Neural cell (in vitro differentiated cells): ENCODE data around the gene USP36. TPM values are rescaled to one million over a fixed set of nuclear protein-coding genes. Genes with fewer than 3 reads are reported as not detected.

Experiments
- H2AFZ ChIP-seq: fragments of 200-600, 300-800 bp; sonication (generic), shearing (Covaris generic); 2 replicates; pipeline ENCODE4 v1.6.0; 2014; ENCODE audit warnings: low read depth, mild to moderate bottlenecking, antibody characterized with exemption, low read length, moderate library complexity
- H3F3A ChIP-seq: fragments of 200-600 bp; shearing (Covaris generic); 2 replicates; pipeline ENCODE4 v1.6.1; 2016; ENCODE audit warnings: mild to moderate bottlenecking, moderate library complexity, mixed read lengths, antibody characterized with exemption, low read length; ENCODE audit not compliant: insufficient read depth, poor library complexity, severe bottlenecking
- H3K27ac ChIP-seq: fragments of 200-600, 300-800 bp; sonication (generic), shearing (Covaris generic); 2 replicates; pipeline ENCODE4 v1.5.1; 2014; ENCODE audit warnings: mild to moderate bottlenecking, low read length, moderate library complexity
- H3K27me3 ChIP-seq: fragments of 300-800, 200-600 bp; sonication (generic), shearing (Covaris generic); 2 replicates; pipeline ENCODE4 v1.6.0; 2014; ENCODE audit warnings: mild to moderate bottlenecking, low read depth, low read length, moderate library complexity; ENCODE audit not compliant: insufficient read depth
- H3K36me3 ChIP-seq: fragments of 300-800, 200-600 bp; sonication (generic), shearing (Covaris generic); 2 replicates; pipeline ENCODE4 v1.5.1; 2014; ENCODE audit warnings: mild to moderate bottlenecking, antibody characterized with exemption, low read length, moderate library complexity; ENCODE audit not compliant: insufficient read depth
- H3K4me2 ChIP-seq: fragments of 300-800, 200-600 bp; sonication (generic), shearing (Covaris generic); 2 replicates; pipeline ENCODE4 v1.6.0; 2014; ENCODE audit warnings: mild to moderate bottlenecking, low read length
- H3K4me3 ChIP-seq: fragments of 300-800, 200-600 bp; sonication (generic), shearing (Covaris generic); 2 replicates; pipeline ENCODE4 v1.5.1; 2014; ENCODE audit warnings: mild to moderate bottlenecking, low read length, moderate library complexity
- H3K79me2 ChIP-seq: fragments of 200-600 bp; shearing (Covaris generic); replicated peaks from 2 replicates; pipeline ENCODE4 v1.6.0; 2014; ENCODE audit warnings: mild to moderate bottlenecking, low read length, moderate library complexity; ENCODE audit not compliant: insufficient read depth
- H3K9ac ChIP-seq: fragments of 300-800, 200-600 bp; sonication (generic), shearing (Covaris generic); 2 replicates; pipeline ENCODE4 v1.6.1; 2016; ENCODE audit warnings: mild to moderate bottlenecking, low read length, mixed read lengths
- H3K9me2 ChIP-seq: fragments of 200-600 bp; shearing (Covaris generic); 2 replicates; pipeline ENCODE4 v1.6.1; 2016; ENCODE audit warnings: mild to moderate bottlenecking, low read length, mixed read lengths; ENCODE audit not compliant: insufficient read depth
- H3K9me3 ChIP-seq: fragments of 200-600, 300-800 bp; sonication (generic), shearing (Covaris generic); 2 replicates; pipeline ENCODE4 v1.6.1; 2016; ENCODE audit warnings: mild to moderate bottlenecking, mixed run types, low read length, moderate library complexity, mixed read lengths
- H4K20me1 ChIP-seq: fragments of 200-600 bp; shearing (Covaris generic); 2 replicates; pipeline ENCODE4 v1.6.1; 2016; ENCODE audit warnings: mild to moderate bottlenecking, mixed run types; ENCODE audit not compliant: insufficient read depth
- EP300 ChIP-seq: fragments of 450-650 bp; conservative IDR thresholded peaks from 2 replicates; pipeline ENCODE4 v1.6.1; 2014; ENCODE audit warnings: antibody characterized with exemption, mild to moderate bottlenecking, moderate library complexity; ENCODE audit not compliant: poor library complexity, severe bottlenecking
- EZH2 ChIP-seq: fragments of 200-600, 300-800 bp; shearing (Covaris generic), sonication (generic); IDR thresholded peaks from 2 replicates; pipeline ENCODE4 v1.6.1; 2014; ENCODE audit warnings: antibody characterized with exemption, low read length, borderline replicate concordance, mild to moderate bottlenecking; ENCODE audit not compliant: insufficient read depth, poor library complexity, severe bottlenecking
- MXI1 ChIP-seq: fragments of 450-650 bp; conservative IDR thresholded peaks from 2 replicates; pipeline ENCODE4 v1.6.1; 2014; ENCODE audit warnings: antibody characterized with exemption, mild to moderate bottlenecking; ENCODE audit not compliant: poor library complexity, severe bottlenecking
- POLR2AphosphoS5 ChIP-seq: IDR thresholded peaks from 2 replicates; pipeline ENCODE4 v1.6.1; 2012
- RAD21 ChIP-seq: fragments of 450-650 bp; conservative IDR thresholded peaks from 2 replicates; pipeline ENCODE4 v1.6.1; 2014; ENCODE audit warnings: antibody characterized with exemption, mild to moderate bottlenecking, moderate library complexity
- SMC3 ChIP-seq: fragments of 450-650 bp; conservative IDR thresholded peaks from 2 replicates; pipeline ENCODE4 v1.6.1; 2014; ENCODE audit warnings: antibody characterized with exemption, mild to moderate bottlenecking, moderate library complexity; ENCODE audit not compliant: poor library complexity
- TAF1 ChIP-seq: IDR thresholded peaks from 2 replicates; pipeline ENCODE4 v1.6.1; 2012; ENCODE audit warnings: low read depth
- polyA plus RNA-seq: library from polyadenylated mRNA; depleted of rRNA; stranded (reverse); fragments of >200 nt; gene quantifications from 2 replicates; pipeline ENCODE4 v1.2.3, GENCODE V29; 2014
- TF ChIP-seq, protein P1 (sequence below): fragments of 450-650 bp; IDR thresholded peaks from 2 replicates; pipeline ENCODE4 v1.5.1; 2014; ENCODE audit warnings: antibody characterized with exemption, mild to moderate bottlenecking, moderate library complexity; ENCODE audit not compliant: poor library complexity, severe bottlenecking
- TF ChIP-seq, protein P2 (sequence below): IDR thresholded peaks from 2 replicates; pipeline ENCODE4 v1.6.1; 2012; ENCODE audit warnings: borderline replicate concordance

USP36 gene
- polyA plus RNA-seq, 1 donor from 2014 or later, result 14.4 TPM

DNA sequence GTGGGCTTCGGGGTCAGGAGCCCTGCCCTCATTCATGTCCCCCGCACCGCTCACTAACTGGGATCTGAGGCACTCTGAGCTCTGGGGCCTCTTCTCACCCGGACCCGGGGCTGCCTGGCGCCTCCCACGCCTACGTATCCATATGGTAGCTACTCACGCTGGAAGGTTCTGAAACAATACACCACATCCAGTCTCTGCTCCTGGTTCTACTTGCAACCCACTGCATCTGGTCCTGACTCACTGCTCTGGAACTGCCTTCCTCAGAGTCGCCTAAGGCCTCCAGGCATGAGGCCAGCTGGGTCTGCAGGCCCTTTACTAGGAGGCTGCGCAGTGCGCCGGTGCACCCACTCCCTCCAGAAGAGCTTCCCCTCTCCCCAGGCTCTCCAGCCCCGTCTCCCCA lies 18.1 kb downstream of the USP36 start:
- Histone ChIP-seq H4K20me1 (no peaks in the 10 kb centered on the region), H3K36me3 (no peaks in the 10 kb centered on the region), H3K4me3 (no peak overlapping the region), H3K79me2 (no peaks in the 10 kb centered on the region), H3K9me3 (no peaks in the 10 kb centered on the region), H2AFZ (no peak overlapping the region), H3K27me3 (no peaks in the 10 kb centered on the region), H3K9me2 (no peaks in the 10 kb centered on the region), H3F3A (no peaks in the 10 kb centered on the region), H3K27ac (no peak overlapping the region), H3K4me2 (no peak overlapping the region), H3K9ac (no peak overlapping the region)
- no peak for TF ChIP-seq SMC3
- no peak for TF ChIP-seq RAD21
- TF ChIP-seq, protein P1, sequence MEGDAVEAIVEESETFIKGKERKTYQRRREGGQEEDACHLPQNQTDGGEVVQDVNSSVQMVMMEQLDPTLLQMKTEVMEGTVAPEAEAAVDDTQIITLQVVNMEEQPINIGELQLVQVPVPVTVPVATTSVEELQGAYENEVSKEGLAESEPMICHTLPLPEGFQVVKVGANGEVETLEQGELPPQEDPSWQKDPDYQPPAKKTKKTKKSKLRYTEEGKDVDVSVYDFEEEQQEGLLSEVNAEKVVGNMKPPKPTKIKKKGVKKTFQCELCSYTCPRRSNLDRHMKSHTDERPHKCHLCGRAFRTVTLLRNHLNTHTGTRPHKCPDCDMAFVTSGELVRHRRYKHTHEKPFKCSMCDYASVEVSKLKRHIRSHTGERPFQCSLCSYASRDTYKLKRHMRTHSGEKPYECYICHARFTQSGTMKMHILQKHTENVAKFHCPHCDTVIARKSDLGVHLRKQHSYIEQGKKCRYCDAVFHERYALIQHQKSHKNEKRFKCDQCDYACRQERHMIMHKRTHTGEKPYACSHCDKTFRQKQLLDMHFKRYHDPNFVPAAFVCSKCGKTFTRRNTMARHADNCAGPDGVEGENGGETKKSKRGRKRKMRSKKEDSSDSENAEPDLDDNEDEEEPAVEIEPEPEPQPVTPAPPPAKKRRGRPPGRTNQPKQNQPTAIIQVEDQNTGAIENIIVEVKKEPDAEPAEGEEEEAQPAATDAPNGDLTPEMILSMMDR, result no peak
- TF ChIP-seq, protein P2, sequence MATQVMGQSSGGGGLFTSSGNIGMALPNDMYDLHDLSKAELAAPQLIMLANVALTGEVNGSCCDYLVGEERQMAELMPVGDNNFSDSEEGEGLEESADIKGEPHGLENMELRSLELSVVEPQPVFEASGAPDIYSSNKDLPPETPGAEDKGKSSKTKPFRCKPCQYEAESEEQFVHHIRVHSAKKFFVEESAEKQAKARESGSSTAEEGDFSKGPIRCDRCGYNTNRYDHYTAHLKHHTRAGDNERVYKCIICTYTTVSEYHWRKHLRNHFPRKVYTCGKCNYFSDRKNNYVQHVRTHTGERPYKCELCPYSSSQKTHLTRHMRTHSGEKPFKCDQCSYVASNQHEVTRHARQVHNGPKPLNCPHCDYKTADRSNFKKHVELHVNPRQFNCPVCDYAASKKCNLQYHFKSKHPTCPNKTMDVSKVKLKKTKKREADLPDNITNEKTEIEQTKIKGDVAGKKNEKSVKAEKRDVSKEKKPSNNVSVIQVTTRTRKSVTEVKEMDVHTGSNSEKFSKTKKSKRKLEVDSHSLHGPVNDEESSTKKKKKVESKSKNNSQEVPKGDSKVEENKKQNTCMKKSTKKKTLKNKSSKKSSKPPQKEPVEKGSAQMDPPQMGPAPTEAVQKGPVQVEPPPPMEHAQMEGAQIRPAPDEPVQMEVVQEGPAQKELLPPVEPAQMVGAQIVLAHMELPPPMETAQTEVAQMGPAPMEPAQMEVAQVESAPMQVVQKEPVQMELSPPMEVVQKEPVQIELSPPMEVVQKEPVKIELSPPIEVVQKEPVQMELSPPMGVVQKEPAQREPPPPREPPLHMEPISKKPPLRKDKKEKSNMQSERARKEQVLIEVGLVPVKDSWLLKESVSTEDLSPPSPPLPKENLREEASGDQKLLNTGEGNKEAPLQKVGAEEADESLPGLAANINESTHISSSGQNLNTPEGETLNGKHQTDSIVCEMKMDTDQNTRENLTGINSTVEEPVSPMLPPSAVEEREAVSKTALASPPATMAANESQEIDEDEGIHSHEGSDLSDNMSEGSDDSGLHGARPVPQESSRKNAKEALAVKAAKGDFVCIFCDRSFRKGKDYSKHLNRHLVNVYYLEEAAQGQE, result no peak

DNA sequence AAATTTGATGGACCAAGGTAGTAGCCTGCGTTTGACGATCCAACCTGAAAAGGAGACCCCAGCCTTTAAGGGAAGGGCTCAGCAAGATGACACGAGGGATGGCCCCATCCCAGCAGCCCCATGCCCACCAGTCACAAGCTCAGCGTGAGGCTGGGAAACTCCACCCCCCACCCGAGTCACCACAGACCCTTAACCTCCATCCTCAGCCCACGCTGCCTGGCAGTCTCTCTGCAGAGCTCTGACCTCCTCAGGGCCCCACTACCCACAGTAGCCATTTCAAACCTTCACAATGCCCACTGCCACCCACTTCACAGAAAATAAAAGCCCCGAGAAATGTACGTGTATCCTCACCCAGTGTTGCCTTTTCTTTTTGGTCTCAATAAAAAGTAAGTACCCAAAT lies 18.7 kb downstream of the USP36 start:
- Histone ChIP-seq H3K4me3 (no peak overlapping the region), H3K4me2 (no peak overlapping the region), H3K9me3 (no peaks in the 10 kb centered on the region), H3K27ac (no peak overlapping the region), H3K27me3 (no peaks in the 10 kb centered on the region), H4K20me1 (no peaks in the 10 kb centered on the region), H3K9me2 (no peaks in the 10 kb centered on the region), H2AFZ (no peak overlapping the region), H3K79me2 (no peaks in the 10 kb centered on the region), H3F3A (no peaks in the 10 kb centered on the region), H3K36me3 (no peaks in the 10 kb centered on the region), H3K9ac (no peak overlapping the region)
- TF ChIP-seq EP300, result no peak
- TF ChIP-seq POLR2AphosphoS5, result no peak
- TF ChIP-seq EZH2, result no peak
- no peak for TF ChIP-seq SMC3
- no peak for TF ChIP-seq TAF1
- no peak for TF ChIP-seq RAD21
- TF ChIP-seq MXI1, result no peak
- TF ChIP-seq, protein P2, result no peak
- TF ChIP-seq, protein P1, result no peak
